HG02973 (cell line): ENCODE data around the gene PHF20.
"Not testable (repeated sequence)": the region's sequence is repeated elsewhere in the genome, so short reads cannot be mapped to it uniquely, and the experiment has no call there.

Source experiments
- ATAC-seq: cut with Tn5 transposase; IDR thresholded peaks from one replicate; pipeline ENCODE4 v1.9.1; 2021; ENCODE audit warnings: moderate library complexity; ENCODE audit not compliant: unreplicated experiment

PHF20 gene

DNA sequence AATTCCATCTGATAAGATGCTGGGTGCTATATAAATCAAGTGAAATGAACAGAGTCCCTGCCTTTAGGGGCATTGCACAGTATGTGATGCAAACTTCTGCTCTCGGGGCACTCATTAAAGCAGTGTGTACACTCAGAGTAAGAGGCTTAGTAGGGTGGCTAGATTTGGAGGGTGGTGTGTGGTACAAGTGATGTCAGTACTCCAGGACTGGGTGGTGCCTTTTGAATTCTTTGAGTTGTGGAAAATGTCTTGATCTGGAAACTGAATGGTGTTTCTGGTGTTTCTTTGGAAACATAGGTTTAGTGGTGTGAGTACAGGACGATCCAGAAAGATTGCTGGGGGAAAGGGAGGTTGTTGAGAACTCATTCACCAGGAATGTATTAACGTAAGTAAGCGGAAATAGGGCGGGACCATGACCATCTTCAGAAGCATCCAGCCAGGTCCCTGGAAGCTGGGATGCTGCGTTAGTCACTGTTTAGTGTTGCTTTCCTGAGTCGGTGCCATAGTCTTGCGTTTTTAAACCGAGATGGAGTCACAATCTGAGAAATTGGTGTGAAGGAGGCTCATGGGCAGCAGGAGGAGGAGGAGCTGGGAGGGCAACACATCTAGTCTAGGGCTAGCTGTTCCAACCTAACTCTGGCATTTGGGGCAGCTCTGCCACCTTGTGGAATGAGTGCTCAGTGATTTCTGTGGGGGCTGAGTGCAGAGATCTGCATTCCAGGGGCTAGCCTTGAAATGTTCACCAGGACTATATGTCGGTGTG lies 112.1 kb downstream of the PHF20 start:
- no peak for ATAC-seq

DNA sequence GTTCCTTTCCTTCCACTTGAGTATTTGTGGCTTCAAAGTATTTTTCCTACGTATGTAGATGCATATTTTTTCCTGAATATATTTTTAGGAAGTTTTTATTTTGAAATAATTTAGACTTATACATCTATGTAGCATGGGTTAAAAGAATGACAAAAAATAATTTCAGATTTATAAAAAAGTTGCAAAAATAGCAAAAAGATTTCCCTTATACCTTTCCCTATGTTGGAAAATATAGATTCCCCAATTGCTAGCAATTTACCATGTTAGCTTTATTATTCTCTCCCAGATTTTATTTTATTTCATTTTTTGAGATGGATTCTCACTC lies 112.7 kb downstream of the PHF20 start:
- no peak for ATAC-seq

DNA sequence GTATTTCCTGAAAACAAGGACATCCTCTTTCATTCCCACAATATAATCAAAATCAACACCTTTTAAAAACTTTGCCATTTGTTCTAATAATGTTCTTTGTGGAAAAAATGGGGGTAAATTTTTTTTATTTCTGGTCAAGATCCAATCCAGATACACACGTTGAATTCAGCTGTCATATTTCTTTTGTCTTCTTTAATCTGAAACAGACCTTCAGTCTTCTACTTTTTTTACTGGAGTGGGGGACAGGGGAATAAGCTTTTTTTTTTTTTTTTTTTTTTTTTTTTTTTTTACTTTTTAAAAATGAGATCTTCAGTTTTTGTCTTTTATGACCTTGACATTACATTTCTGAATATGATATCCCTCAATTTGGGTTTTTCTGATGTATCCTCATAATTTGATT lies 113.4 kb downstream of the PHF20 start:
- ATAC-seq: no peak

DNA sequence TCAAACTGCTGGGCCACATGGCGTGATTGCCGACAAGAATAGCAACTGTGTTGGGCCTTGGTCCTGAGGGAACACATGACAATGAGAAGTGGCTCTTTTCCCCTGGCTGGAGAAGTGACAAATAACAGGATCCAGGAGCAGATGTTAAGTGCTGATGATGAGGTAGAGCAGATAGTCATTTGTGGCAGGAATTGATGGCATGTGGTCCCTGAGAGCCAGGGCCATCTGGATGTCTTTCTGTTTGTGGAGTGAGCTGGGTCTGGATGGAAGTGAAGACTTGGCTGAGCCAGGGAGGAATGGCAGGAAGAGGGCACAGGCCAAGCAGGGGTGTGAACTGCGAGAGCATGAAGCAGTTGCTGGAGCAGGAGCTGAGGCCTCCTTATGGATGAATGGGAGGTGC lies 114.7 kb downstream of the PHF20 start:
- ATAC-seq: no peak

DNA sequence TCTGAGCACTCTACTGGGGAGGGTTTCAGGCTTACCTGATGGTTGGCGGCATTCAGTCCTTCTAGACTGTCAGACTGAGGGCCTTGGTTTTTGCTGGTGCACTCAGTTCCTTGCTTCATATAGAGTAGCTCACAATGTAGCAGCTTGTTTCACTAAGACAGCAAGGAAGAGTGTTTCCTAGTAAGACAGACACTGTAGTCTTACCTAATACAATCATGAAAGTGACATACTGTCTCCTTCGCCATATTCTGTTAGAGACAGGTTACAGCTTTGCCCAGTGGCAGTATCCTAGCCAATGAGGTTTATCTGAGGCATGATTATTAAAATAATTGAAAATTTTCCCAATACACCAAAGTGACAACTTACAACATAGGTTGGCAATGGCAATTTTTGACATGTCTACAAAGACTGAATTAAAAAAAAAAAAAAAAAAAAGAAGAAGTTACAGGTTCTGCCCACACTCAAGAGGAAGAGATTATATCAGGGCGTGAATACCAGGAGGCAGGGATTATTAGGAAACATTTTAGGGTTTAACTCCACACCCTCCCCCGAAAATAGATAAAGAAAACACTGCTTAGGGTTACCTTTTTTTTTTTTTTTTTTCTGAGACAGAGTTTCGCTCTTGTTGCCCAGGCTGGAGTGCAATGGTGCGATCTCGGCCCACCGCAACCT lies 115.7 kb downstream of the PHF20 start:
- ATAC-seq: no peak

DNA sequence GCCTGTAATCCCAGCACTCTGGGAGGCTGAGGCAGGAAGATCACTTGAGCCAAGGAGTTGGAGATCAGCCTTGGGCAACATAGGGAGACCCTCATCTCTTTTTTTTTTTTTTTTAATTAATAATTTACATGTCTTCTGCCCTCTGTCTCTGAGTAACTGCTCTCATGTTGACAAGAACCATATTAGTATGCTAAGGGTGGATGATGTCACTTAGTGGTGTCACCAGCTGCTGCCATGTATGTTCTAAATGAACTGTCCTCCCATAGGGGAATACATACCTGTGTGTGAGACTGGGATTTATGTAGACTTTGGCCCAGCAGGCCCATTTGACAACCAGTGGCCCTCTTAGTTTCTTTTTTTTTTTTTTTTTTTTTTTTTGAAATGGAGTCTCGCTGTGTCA lies 116.8 kb downstream of the PHF20 start:
- no peak for ATAC-seq

DNA sequence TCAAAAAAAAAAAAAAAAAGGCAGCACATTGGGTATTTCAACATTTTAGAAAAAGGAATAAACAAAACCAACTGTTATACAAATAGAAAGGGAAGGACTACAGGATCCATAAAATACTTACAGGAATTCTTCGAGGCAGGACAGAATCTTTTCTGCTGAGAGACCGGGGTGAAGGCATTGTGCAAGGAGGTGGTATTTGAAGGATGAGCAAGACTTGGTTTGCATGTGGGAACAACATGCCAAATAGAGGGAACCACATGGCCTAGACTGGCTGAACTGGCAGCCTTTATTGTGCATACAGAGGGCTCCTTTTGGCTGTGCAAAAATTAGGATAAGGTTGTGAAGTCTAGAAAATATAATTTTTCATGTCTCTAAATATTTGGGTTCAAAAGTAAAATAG lies 119.6 kb downstream of the PHF20 start:
- no peak for ATAC-seq

DNA sequence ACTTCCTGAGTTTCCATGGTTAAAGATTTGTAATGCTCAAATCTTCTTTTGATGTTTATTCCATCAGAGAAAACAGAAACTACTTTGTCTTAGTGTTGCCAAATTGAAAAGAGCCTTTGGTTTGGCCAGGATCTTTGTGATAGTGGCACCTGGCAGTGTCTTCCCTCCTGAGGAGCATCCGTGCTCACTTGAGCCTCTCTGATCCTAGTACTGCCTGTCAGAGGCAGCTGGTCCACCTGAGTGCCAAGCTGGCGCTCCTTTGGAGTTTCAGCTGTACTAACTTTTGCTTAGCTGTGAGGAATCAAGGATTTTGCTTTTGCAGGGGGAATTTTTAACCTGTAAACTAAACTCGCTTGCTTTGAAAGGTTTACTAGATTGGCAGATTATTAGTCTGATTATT lies 121.1 kb downstream of the PHF20 start:
- no peak for ATAC-seq

DNA sequence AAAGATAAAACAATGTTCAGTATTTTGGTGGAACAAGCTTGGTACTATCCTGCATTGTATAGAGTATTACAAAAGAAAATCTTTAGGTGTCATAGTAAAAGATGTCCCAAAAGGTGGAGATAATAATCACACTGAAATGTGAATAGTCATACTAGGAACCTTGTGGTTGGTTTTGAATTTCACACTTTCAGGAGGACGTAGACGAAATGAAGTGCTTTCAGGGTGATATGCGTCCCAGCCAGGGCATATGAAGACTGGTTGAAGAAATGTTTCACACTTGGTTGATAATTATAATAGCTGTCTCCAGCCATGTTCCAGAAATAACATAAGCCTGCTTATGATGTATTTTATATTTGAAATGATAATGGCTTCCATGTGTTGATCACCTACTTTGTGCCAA lies 122.1 kb downstream of the PHF20 start:
- peak; percentile 71 for ATAC-seq

DNA sequence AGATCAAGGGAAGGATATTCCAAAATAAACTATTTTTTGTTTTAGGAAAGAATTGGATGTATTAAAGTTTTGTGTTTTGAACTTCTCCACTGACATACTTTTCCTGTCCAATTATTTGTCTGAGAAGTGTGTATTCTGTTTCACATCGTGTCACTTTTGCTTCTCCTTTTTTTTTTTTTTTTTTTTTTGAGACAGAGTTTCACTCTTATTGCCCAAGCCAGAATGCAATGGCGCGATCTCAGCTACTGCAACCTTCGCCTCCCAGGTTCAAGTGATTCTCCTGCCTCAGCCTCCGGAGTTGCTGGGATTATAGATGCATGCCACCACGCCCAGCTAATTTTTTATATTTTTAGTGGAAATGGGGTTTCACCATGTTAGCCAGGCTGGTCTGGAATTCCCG lies 123.7 kb downstream of the PHF20 start:
- ATAC-seq: not testable (repeated sequence)

DNA sequence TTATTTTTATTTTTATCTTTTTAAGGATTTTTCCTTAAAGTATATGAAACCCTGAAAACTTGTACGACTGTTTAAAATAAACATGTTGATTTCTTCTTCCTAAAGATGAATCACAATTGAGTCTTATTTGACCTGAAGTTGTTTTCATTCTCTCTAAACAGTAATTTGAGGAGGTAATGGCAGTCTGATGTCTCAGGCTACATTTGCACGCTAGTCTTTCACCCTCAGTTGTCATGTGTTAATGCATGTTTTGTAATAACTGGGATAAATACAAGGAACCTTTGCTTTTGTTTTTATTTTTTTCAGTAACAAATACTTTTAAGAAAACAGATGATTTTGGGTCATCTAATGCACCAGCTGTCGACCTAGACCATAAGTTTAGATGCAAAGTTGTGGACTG lies 127.2 kb downstream of the PHF20 start:
- ATAC-seq: no peak

DNA sequence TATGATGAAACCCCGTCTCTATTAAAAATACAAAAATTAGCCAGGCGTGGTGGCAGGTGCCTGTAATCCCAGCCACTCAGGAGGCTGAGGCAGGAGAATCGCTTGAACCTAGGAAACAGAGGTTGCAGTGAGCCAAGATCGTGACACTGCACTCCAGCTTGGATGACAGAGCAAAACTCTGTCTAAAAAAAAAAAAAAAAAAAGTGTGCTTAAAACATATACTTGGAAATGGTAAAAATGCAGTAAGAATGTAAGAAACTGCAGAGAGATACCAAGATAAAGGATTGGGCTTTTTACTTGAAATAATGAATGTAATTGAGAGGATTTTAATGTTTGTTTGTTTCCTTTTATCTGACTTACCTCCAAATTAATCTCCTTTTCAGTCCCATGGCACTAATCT lies 129.4 kb downstream of the PHF20 start:
- ATAC-seq: not testable (repeated sequence)

DNA sequence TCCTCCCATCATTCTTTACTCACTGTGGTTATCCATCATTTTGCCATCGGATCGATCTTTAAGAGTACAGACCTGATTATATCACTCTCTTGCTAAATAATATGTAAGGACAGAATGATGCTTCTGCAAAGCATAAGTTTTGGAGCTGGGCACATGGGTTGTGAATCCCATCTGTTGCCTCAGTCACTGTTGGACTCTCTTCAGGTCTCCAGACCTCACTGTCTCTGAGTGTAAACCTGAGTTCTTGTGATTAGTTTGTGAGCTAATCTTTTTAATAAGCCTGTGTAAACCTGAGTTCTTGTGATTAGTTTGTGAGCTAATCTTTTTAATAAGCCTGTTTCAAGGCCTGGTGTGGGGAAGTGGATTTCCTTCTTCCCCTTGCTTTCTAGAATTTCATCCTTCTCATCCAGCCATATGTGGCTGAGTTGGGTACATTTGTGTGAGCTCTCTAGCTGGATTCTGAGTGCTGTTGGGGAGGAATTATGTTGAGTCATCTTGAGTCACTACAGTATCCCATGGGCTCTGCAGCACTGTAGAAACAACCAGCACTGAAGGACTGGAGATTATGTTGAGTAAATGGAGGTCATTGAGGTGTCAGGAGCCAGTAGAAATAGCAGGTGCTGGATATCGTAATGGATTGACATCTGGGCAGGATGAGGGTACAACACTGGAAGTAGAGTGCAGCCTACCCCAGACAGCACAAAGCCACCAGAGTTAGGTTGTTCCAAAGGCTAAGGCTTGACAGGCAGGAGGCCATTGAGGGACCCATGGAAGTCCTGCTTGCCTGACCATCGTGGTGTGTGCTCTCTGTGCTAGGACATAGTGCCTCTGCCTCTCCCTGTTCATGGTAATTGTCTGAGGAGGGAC lies 130.1 kb downstream of the PHF20 start:
- ATAC-seq: no peak

DNA sequence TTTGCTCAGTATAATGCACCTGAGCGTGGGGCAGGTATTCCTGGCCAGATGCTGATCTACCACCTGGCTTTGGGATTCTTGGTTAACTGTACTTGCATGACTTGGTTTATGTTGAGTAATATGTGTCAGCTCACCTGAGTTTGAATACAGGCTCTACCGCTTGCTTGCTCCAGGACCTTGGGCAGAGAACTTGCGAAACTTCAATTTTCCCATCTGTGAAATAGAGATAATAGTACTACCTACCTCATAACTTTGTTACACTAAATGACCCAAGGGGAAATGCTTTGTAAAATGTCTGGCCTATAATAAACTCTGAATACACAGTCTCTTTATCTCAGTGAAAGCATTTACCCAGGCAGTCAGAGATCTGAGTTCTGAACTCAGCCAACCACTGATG lies 130.7 kb downstream of the PHF20 start:
- ATAC-seq: no peak

DNA sequence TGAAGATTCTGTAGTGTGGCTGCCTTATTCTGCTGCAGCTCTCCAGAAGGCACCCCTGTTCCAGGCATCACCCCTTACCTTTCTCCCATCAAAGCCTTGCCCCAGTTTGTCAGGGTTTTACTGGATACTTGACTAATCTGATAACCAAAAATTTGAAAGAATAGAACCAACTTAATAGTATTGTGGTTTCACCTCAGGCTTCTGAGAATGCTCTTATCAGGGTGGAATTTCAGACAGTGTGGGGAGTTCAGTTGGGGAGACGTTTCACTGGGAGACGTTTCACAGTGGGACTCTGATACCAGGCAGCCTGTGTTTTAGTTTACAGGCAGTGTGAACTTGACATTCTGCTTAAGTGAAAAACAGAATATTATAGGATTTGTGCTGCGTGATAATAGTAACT lies 132.0 kb downstream of the PHF20 start:
- ATAC-seq: no peak

DNA sequence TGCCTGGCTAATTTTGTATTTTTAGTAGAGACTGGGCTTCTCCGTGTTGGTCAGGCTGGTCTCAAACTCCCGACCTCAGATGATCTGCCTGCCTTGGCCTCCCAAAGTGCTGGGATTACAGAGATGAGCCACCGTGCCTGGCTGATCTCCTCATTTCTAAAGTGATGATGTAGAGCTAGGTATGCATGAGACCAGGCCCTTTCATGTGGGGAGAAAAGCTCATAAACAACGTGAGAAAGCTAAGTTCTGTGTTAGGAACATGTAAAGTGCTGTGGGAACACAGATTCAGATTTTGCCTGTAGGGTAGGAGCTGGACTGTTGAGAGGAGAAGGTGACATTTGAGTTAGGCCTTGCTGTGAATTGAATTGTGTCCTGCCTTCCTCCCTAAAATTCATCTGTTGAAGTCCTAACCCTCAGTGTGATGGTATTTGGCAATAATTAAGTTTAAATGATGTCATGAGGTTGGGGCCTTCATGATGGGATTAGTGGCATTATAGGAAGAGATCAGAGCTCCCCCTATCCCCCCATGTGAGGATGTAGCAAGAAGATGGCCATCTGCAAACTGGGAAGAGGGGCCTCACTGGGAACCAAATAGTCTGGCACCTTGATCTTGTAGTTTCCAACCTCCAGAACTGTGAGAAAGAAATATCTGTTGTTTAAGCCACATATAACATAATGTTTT lies 133.3 kb downstream of the PHF20 start:
- no peak for ATAC-seq

DNA sequence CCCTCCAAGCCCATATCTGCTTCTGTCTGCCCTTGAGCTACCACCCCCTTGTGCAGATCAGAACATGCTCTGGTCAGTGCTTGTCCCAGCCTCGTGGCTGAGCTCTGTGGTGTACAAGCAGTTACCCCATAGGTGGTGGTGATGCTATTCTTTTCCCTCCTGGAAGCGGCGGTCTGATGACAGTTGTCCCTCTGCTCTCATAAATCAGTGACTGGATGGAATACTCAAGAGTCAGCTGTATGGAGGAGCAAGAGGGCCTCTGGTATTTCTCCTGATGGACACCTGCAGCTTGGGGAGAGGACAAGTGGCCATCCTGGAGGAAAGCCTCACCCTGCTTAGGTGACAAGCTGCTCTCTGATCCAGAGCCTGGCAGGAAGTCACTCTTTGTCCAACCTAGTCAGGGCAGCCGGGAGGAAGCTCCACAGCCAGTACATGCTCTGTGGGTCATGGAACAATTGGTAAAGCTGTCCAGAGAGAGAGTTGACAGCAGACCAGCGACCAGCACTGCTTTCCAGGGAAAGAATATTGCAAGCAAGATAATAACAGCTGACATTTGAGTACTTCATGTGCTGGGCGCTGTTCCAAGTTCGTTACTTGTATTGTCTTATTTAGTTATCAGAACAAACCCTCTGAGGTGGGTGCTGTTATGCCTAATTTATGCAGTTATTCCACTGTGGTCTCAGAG lies 135.3 kb downstream of the PHF20 start:
- ATAC-seq: no peak

DNA sequence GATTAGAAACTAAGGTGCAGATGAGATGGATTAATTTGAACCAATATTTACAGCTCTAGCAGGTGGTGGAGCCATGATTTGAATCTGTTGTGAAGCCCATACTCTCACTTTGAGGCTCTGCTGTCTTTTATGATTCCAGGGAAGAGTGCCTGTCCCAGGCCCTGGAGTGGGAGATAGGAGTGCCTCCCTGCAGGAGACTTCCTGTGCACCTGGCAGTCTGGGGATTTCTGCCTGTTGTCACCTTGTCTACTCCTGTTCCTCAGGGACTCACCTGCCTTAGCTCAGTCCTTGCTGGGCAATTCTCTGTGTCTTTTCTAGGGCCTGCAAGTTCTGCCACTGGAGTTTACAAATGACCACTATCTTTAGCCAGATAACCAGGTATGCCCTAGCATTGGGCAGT lies 136.2 kb downstream of the PHF20 start:
- no peak for ATAC-seq

DNA sequence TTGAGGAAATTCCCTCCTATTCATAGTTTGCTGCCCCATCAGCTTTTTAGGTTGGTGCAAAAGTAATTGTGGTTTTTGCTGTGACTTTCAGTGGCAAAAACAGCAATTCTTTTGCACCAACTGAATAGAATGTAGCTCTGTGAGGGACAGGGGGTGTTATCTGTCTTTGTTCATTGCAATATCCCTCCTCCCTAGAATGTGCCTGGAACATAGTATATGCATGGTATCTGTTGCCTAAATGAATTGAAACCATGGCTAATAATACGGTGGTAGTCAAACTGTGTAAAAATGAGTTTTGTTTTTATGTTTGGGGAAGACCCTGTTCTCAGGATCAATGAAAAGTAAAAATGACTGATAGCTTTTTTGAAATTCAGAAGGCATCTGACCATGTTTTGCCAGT lies 137.4 kb downstream of the PHF20 start:
- ATAC-seq: no peak

DNA sequence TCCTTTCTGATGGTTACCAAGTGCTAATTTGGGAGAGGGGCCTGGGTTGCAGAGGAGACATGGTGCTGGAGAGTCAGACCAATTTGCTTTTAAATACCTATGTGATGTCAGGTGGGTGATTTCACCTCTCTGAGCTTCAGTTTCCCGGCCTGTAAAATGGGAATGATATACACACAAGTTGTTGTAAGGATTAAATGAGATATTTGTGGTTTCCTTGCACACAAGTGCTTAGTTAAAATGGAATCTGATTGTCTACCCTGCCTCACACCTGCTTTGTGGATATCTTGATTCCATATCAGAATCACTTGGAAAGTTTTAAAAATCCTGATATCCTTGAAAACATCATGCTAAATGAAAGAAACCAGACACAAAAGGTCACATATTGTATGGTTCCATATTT lies 138.0 kb downstream of the PHF20 start:
- ATAC-seq: no peak

DNA sequence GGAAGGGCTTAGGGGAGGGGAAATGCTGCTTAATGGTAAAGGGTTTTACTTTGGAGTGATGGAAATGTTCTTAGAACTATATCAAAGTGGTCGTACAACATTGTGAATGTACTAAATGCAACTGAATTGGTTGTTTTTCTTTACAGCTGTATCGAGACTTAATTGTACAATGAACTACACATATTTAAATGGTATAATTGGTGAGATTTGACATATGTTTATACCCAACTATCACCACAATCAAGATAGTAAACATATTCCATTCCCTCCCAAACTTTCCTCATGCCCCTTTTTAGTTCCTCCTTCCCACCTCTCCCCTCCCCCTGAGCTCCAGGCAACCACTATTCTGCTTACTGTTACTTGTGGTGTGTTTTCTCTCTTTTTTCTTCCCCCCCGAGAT lies 138.4 kb downstream of the PHF20 start:
- no peak for ATAC-seq
